H1 (cell line): ENCODE measurements around the gene KLHL10. TPM values are rescaled to one million over a fixed set of nuclear protein-coding genes. Genes with fewer than 3 reads are reported as not detected.
A peak's percentile ranks its signal among the peaks of the same experiment; 100 is the strongest.

ENCODE experiments used
- ASH2L ChIP-seq: fragments of 200-600, 300-600 bp; sonication (generic); IDR thresholded peaks from one replicate; pipeline ENCODE4 v1.7.1; 2017; ENCODE audit warnings: low read length
- CBX8 ChIP-seq: fragments of 300-800, 300-1000 bp; sonication (generic); IDR thresholded peaks from 2 replicates; pipeline ENCODE4 v1.7.1; 2016; ENCODE audit warnings: low read depth, low read length, borderline replicate concordance
- CHD1 ChIP-seq: IDR thresholded peaks from 2 replicates; pipeline ENCODE4 v1.6.1; 2012; ENCODE audit warnings: low read depth, low read length, improper control_type of control experiment
- CHD2 ChIP-seq: IDR thresholded peaks from 2 replicates; pipeline ENCODE4 v1.6.1; 2012; ENCODE audit warnings: low read length, improper control_type of control experiment
- JUND ChIP-seq: IDR thresholded peaks from 2 replicates; pipeline ENCODE4 v1.6.1; 2011; ENCODE audit warnings: mild to moderate bottlenecking, improper control_type of control experiment, low read length
- NANOG ChIP-seq: IDR thresholded peaks from 2 replicates; pipeline ENCODE4 v1.6.1; 2011; ENCODE audit warnings: low read length, low read depth, mild to moderate bottlenecking, inconsistent platforms; ENCODE audit not compliant: insufficient read depth, poor library complexity, severe bottlenecking
- RFX5 ChIP-seq: IDR thresholded peaks from 2 replicates; pipeline ENCODE4 v1.6.1; 2011; ENCODE audit warnings: low read depth, low read length, improper control_type of control experiment, borderline replicate concordance
- SAP30 ChIP-seq: fragments of 300-600 bp; sonication (generic); IDR thresholded peaks from 2 replicates; pipeline ENCODE4 v1.7.1; 2012; ENCODE audit warnings: low read length, moderate library complexity, mild to moderate bottlenecking, inconsistent platforms; ENCODE audit not compliant: insufficient read depth, insufficient replicate concordance
- SP4 ChIP-seq: IDR thresholded peaks from 2 replicates; pipeline ENCODE4 v1.6.1; 2012; ENCODE audit warnings: low read length, inconsistent platforms
- SUZ12 ChIP-seq: fragments of 200-600 bp; sonication (generic); IDR thresholded peaks from 2 replicates; pipeline ENCODE4 v1.6.1; 2012; ENCODE audit warnings: mild to moderate bottlenecking, inconsistent platforms, low read length, moderate library complexity, mixed read lengths
- TCF12 ChIP-seq: IDR thresholded peaks from 2 replicates; pipeline ENCODE4 v1.6.1; 2011; ENCODE audit warnings: low read depth, mild to moderate bottlenecking, low read length
- polyA plus RNA-seq, 7 experiments: library from polyadenylated mRNA; depleted of rRNA in 3 of 7; stranded (reverse) in 5 of 7; unstranded in 2 of 7; fragments of >200 nt in 5 of 7; fragments of 200-250 nt in 2 of 7; gene quantifications; 1 replicate in 5 of 7; 2 replicates in 1 of 7; 4 replicates in 1 of 7; pipeline versions ENCODE4 v1.2.1 to v1.2.3, GENCODE V29; 2011 to 2013; ENCODE audit warnings: missing spikeins in 2 of 7, mixed read lengths in 2 of 7
- total RNA-seq: library from RNA; stranded (reverse); fragmentation: NEBNext Ultra II Directional; extraction: Animal tissue kit (Norgen Biotek cat#: 25700); gene quantifications from 2 replicates; pipeline ENCODE4 v1.2.1, GENCODE V29; 2021

The KLHL10 gene
- total and polyA plus RNA-seq, 2 of the 8 experiments (the other 6 are each of a cell fraction or from before 2014, with no cell fraction given) = 0.19 to 0.26 TPM

- TF ChIP-seq RFX5 = no peak
- peak; percentile 85 for TF ChIP-seq TCF12
- peak; percentile 47 for TF ChIP-seq SAP30
- no peak for TF ChIP-seq NANOG
- no peak for TF ChIP-seq SUZ12
- no peak for TF ChIP-seq CHD2
- peak; percentile 64 for TF ChIP-seq JUND
- TF ChIP-seq SP4 = no peak
- no peak for TF ChIP-seq CHD1
- TF ChIP-seq ASH2L = no peak
- TF ChIP-seq CBX8 = no peak
These were observed 36.8 kb upstream of the KLHL10 start (continued) for GRCh38 chr17:41800601-41801373.
